ENCODE data around the gene TRIP13. TPM values are rescaled to one million over a fixed set of nuclear protein-coding genes. Genes with fewer than 3 reads are reported as not detected.

TRIP13 gene
- total and polyA plus RNA-seq, 2 experiments from 2014 or later = 19.5 to 20.4 TPM

DNA sequence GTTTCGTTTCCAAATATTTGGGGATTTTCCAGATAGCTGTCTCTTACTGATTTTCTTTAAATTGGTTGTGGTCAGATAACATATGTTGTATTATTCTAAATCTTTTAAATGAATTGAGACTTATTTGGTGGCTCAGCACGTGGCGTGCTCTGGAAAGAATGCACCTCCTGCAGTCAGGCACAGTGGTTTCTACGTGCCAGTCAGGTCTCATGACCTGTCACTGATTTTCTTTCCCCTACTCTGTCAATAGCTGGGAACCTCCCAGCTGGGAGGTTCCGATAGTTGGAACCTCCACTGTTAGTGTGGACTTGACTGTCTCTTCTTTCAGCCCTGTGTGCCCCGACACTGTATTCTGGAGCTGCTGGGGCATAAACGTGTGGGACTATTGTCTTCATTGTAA is 27.6 kb downstream of the TRIP13 start:
- no peak overlapping the region for H3K27ac ChIP-seq
- no peaks in the 10 kb centered on the region for H3K79me2 ChIP-seq (ENCODE audit: insufficient read depth)
- H3K27me3 ChIP-seq (replicated peaks; ENCODE audit: insufficient read depth) = no peaks in the 10 kb centered on the region
- TF ChIP-seq EZH2phosphoT487 (IDR thresholded peaks at IDR 0.05; ENCODE audit: insufficient read depth, low read depth) (no peak), EZH2 (IDR thresholded peaks at IDR 0.05; ENCODE audit: insufficient read depth, poor library complexity, severe bottlenecking) (no peak)
- no peaks in the 10 kb centered on the region for H3F3A ChIP-seq (ENCODE audit: insufficient read depth)
- no peaks in the 10 kb centered on the region for H3K36me3 ChIP-seq (ENCODE audit: low read depth)
- in situ Hi-C loops (cut with MboI) = no loop called here
- H2AFZ ChIP-seq = no peak overlapping the region
- no peaks in the 10 kb centered on the region for H3K9me3 ChIP-seq (ENCODE audit: low read depth)
- 86 to 87% methylated on average over 7 of the region's 7 CpGs for WGBS, 2 experiments (ENCODE audit: low coverage in 1 of 2, low lambda C conversion rate in 2 of 2, missing lambda C conversion rate in 2 of 2)
- no peak overlapping the region for H3K4me2 ChIP-seq (ENCODE audit: unreplicated experiment)
- DNase-seq = no peak
- no peak overlapping the region for H3K9ac ChIP-seq
- no peaks in the 10 kb centered on the region for H3K4me1 ChIP-seq (ENCODE audit: insufficient read depth)
- no peaks in the 10 kb centered on the region for H3K9me2 ChIP-seq (ENCODE audit: insufficient read depth)
- no peak overlapping the region for H3K4me3 ChIP-seq
- H4K20me1 ChIP-seq (ENCODE audit: insufficient read depth) = no peaks in the 10 kb centered on the region

DNA sequence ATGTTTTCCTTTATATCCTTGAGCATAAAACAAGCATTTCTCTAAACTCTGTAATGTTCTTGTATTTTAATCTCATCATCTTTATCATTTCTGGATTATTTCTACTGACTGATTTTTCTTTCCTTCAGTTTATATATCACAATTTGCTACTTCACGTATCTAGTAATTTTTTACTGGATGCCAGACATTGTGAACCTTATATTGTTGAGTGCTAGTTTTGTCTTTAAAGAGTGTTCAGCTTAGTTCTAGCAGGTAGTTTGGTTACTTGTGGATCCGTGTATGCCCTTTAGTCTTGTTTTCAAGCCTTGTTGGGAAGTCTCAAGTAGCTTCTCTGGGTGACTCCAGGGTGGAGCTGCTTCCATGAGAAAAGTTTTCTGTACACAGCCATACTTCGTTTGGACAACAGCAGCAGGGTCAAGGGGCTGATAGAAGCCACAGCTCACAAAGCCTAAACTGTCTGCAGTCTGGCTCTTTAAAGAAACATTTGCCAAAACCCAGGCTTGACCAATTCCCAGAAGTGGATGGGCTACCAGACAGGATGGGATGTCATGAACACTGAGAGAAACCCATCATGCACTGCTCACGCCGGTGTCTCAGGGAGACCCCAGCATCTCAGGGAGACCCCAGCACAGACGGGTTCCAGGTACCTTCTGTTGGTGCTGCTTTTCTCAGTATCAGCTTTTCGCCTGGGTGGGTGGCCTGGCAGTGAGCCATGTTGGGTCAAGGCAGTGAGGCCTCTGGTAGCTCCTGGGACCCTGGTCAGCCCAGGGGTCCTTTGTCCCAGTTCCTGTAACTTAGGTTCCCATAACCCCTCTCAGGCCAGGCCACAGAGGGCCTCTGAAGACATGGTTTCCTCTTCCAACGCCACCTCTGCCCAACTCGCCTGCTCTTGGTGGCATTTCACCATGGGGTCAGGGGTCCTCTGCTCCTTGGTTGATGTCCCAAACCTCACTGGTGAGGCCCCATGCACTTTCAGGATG is 29.1 kb downstream of the TRIP13 start:
- Histone ChIP-seq H3K4me1 (ENCODE audit: insufficient read depth) (peaks cover 4% of the 10 kb centered on the region; the same call in 1 of the 2 replicates), H3F3A (ENCODE audit: insufficient read depth) (no peaks in the 10 kb centered on the region), H3K9me2 (ENCODE audit: insufficient read depth) (no peaks in the 10 kb centered on the region), H3K9me3 (ENCODE audit: low read depth) (no peaks in the 10 kb centered on the region), H3K9ac (no peak overlapping the region), H3K4me3 (no peak overlapping the region), H3K27me3 (replicated peaks; ENCODE audit: insufficient read depth) (no peaks in the 10 kb centered on the region; the same call in none of the 2 replicates), H2AFZ (no peak overlapping the region), H3K4me2 (ENCODE audit: unreplicated experiment) (no peak overlapping the region), H4K20me1 (ENCODE audit: insufficient read depth) (no peaks in the 10 kb centered on the region), H3K36me3 (ENCODE audit: low read depth) (no peaks in the 10 kb centered on the region), H3K27ac (no peak overlapping the region), H3K79me2 (ENCODE audit: insufficient read depth) (no peaks in the 10 kb centered on the region)
- in situ Hi-C loops (cut with MboI) = no loop called here
- DNase-seq = no peak
- TF ChIP-seq EZH2 (IDR thresholded peaks at IDR 0.05; ENCODE audit: insufficient read depth, poor library complexity, severe bottlenecking) (no peak), EZH2phosphoT487 (IDR thresholded peaks at IDR 0.05; ENCODE audit: insufficient read depth, low read depth) (no peak)
- 94% methylated on average over 9 of the region's 9 CpGs for WGBS, 2 experiments (ENCODE audit: low coverage in 1 of 2, low lambda C conversion rate in 2 of 2, missing lambda C conversion rate in 2 of 2)

DNA sequence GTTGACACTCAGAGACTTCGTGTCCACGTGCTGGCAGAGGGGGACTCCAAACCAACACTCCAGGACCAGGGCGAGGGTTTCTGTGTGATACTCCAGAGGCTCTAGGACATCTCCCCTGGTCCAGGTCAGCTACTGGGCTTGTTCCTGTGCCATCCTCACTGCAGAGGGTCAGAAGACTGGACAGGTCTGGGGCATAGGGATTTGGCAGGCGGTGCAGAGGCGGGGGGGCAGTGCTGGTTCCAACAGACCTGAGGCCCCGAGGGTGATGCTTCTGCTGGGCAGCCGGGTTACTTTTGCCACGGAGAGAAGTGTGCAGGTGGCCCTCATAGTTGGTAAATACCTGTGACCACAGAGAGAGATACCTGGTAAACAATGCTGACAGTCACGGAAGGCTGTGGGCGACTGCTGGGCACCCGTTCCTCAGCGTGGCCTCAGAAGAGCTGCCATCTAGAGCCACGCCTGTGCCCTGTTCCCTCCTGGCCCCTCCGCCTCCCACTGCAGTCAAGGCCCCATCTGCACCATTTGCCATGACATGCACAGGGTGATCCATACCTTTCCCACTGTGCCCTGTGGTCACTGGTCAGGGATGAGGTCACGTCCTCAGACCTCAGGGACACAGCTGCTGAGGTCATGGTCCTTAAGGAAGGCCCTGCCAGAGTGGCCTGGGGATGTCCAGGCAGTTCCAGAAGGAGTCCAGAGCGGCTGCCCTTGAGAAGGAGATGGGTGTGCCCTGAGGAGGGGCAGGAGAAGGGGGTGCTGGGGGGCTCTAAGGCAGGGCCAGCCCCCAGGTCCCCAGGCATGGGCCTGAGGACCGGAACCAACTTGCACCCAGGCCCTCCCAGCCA is 30.0 kb downstream of the TRIP13 start:
- Histone ChIP-seq H4K20me1 (ENCODE audit: insufficient read depth) (no peaks in the 10 kb centered on the region), H3K36me3 (ENCODE audit: low read depth) (no peaks in the 10 kb centered on the region), H3K4me1 (ENCODE audit: insufficient read depth) (peaks cover 4% of the 10 kb centered on the region; the same call in 1 of the 2 replicates), H3K27ac (no peak overlapping the region), H3K79me2 (ENCODE audit: insufficient read depth) (no peaks in the 10 kb centered on the region), H3K4me3 (no peak overlapping the region), H3F3A (ENCODE audit: insufficient read depth) (no peaks in the 10 kb centered on the region), H3K9ac (no peak overlapping the region), H2AFZ (no peak overlapping the region), H3K27me3 (replicated peaks; ENCODE audit: insufficient read depth) (no peaks in the 10 kb centered on the region; the same call in none of the 2 replicates), H3K9me2 (ENCODE audit: insufficient read depth) (no peaks in the 10 kb centered on the region), H3K4me2 (ENCODE audit: unreplicated experiment) (no peak overlapping the region), H3K9me3 (ENCODE audit: low read depth) (no peaks in the 10 kb centered on the region)
- 94 to 97% methylated on average over 16 to 17 of the region's 17 CpGs for WGBS, 2 experiments (ENCODE audit: low coverage in 1 of 2, low lambda C conversion rate in 2 of 2, missing lambda C conversion rate in 2 of 2)
- no peak for DNase-seq
- no peak for TF ChIP-seq EZH2 (IDR thresholded peaks at IDR 0.05; ENCODE audit: insufficient read depth, poor library complexity, severe bottlenecking)
- no peak for TF ChIP-seq EZH2phosphoT487 (IDR thresholded peaks at IDR 0.05; ENCODE audit: insufficient read depth, low read depth)
- in situ Hi-C loops (cut with MboI) = no loop called here

DNA sequence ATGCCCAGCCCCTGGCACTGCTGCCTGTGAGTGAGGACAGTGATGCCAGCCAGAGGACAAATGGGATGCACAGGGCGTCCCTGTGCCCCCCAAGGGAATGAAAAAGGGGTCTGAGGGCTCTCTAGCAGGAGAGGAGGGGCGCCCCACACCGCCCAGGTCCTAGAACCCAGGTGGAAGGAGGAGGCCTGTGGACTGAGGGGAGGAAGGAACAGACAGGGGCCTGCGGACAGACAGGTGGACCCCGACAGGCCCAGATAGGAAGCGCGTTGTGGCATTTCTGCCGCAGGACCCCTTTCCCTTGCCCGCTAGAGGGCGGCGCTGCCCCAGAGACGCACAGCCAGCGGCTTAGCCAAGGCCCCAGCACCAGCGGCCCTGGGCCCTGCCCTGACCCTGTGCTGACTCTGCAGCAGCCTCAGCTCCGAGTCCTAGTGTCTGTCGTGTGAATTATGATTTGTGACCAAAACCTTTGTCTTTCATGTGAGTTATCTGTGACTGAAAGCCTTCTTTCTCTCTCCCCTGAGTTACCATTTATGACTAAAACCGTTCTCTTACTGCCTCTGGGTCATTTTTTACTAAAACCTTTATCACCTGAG is 30.7 kb downstream of the TRIP13 start:
- no peak overlapping the region for H3K4me3 ChIP-seq
- no peaks in the 10 kb centered on the region for H3K9me2 ChIP-seq (ENCODE audit: insufficient read depth)
- no peaks in the 10 kb centered on the region for H3F3A ChIP-seq (ENCODE audit: insufficient read depth)
- H3K27ac ChIP-seq = no peak overlapping the region
- WGBS, 2 experiments (ENCODE audit: low coverage in 1 of 2, low lambda C conversion rate in 2 of 2, missing lambda C conversion rate in 2 of 2) = 21 to 27% methylated on average over 14 to 16 of the region's 17 CpGs
- H3K9me3 ChIP-seq (ENCODE audit: low read depth) = no peaks in the 10 kb centered on the region
- no peaks in the 10 kb centered on the region for H4K20me1 ChIP-seq (ENCODE audit: insufficient read depth)
- in situ Hi-C loops (cut with MboI) = no loop called here
- no peak overlapping the region for H3K9ac ChIP-seq
- no peaks in the 10 kb centered on the region for H3K79me2 ChIP-seq (ENCODE audit: insufficient read depth)
- peaks cover 4% of the 10 kb centered on the region; the same call in 1 of the 2 replicates for H3K4me1 ChIP-seq (ENCODE audit: insufficient read depth)
- H3K27me3 ChIP-seq (replicated peaks; ENCODE audit: insufficient read depth) = no peaks in the 10 kb centered on the region; the same call in none of the 2 replicates
- H2AFZ ChIP-seq = no peak overlapping the region
- H3K4me2 ChIP-seq (ENCODE audit: unreplicated experiment) = no peak overlapping the region
- peak; percentile 81 for DNase-seq
- no peaks in the 10 kb centered on the region for H3K36me3 ChIP-seq (ENCODE audit: low read depth)
- TF ChIP-seq EZH2phosphoT487 (IDR thresholded peaks at IDR 0.05; ENCODE audit: insufficient read depth, low read depth) (no peak), EZH2 (IDR thresholded peaks at IDR 0.05; ENCODE audit: insufficient read depth, poor library complexity, severe bottlenecking) (no peak)
